ENCODE data around the gene ZACN.

- TF ChIP-seq CTCF (IDR thresholded peaks at IDR 0.05; ENCODE audit: extremely low read depth in 1 of 2, insufficient read depth in 1 of 2, low read depth in 1 of 2, low read length in 2 of 2), result no peak
- TF ChIP-seq POLR2A (IDR thresholded peaks at IDR 0.05; ENCODE audit: low read depth, low read length), result no peak
- no peak for TF ChIP-seq MYC (IDR thresholded peaks at IDR 0.05; ENCODE audit: low read depth, low read length)
- TF ChIP-seq MAX (IDR thresholded peaks at IDR 0.05; ENCODE audit: insufficient read depth, insufficient read length), result no peak
- TF ChIP-seq POLR2AphosphoS5 (IDR thresholded peaks at IDR 0.05; ENCODE audit: insufficient read depth, low read depth, low read length), result no peak
- TF ChIP-seq FOS (IDR thresholded peaks at IDR 0.05; ENCODE audit: borderline replicate concordance, insufficient read depth, low read length), result no peak
Observed at GRCh38 chr17:76131692-76132573, 53.0 kb downstream of the ZACN start.

Data from endothelial cell of umbilical vein (primary cell).